ENCODE measurements around the gene WIPF2.

- TF ChIP-seq CTCF (IDR thresholded peaks at IDR 0.05; ENCODE audit: insufficient read depth, low read length, poor library complexity, severe bottlenecking) (no peak), EZH2phosphoT487 (conservative IDR thresholded peaks at IDR 0.05; ENCODE audit: low read length) (no peak)
These were observed 49.1 kb downstream of the WIPF2 start for GRCh38 chr17:40268141-40268712.
